Nephron (organoid): ENCODE results near the gene MSI2.

Source experiments
- H3K27ac Mint-ChIP-seq, 3 experiments: 2 replicates each; pipeline ENCODE4 v1.8.0; 2020; ENCODE audit warnings: mixed read lengths in 3 of 3, mild to moderate bottlenecking in 2 of 3, moderate library complexity in 1 of 3
- H3K27me3 Mint-ChIP-seq: 2 replicates; pipeline ENCODE4 v1.8.0; 2021; ENCODE audit warnings: low read depth, mild to moderate bottlenecking, moderate library complexity, mixed read lengths
- H3K36me3 Mint-ChIP-seq: 2 replicates; pipeline ENCODE4 v1.8.0; 2020; ENCODE audit warnings: low read depth, mixed read lengths
- H3K4me1 Mint-ChIP-seq: 2 replicates; pipeline ENCODE4 v1.8.0; 2020; ENCODE audit warnings: mixed read lengths
- H3K4me3 Mint-ChIP-seq, 3 experiments: 2 replicates each; pipeline ENCODE4 v1.8.0; 2020; ENCODE audit warnings: mild to moderate bottlenecking in 3 of 3, mixed read lengths in 3 of 3, moderate library complexity in 2 of 3
- H3K9me3 Mint-ChIP-seq: 2 replicates; pipeline ENCODE4 v1.8.0; 2020; ENCODE audit warnings: mixed read lengths
- CTCF ChIP-seq, 3 experiments: fragments of 200-600 bp; sonication (generic); IDR thresholded peaks; one replicate each; pipeline ENCODE4 v1.5.0; 2021; ENCODE audit warnings: antibody characterized with exemption in 3 of 3; ENCODE audit not compliant: unreplicated experiment in 3 of 3

Gene MSI2

GRCh38 chr17:57484826-57485565, 228.7 kb downstream of the MSI2 start:
- Mint-ChIP-seq H3K27me3 (peaks cover 98% of the 10 kb centered on the region), H3K4me3 (no peak overlapping the region), H3K36me3 (peaks cover 3% of the 10 kb centered on the region), H3K9me3 (no peaks in the 10 kb centered on the region), H3K27ac (peak overlapping the region; percentile 97 to 99 (median 98)), H3K4me1 (peaks cover 87% of the 10 kb centered on the region)
- TF ChIP-seq CTCF (IDR thresholded peaks at IDR 0.05; ENCODE audit: unreplicated experiment in 3 of 3): no peak

GRCh38 chr17:57485566-57485865, 229.2 kb downstream of the MSI2 start:
- TF ChIP-seq CTCF (IDR thresholded peaks at IDR 0.05; ENCODE audit: unreplicated experiment in 3 of 3): no peak
- peaks cover 97% of the 10 kb centered on the region for H3K27me3 Mint-ChIP-seq
- no peaks in the 10 kb centered on the region for H3K36me3 Mint-ChIP-seq
- H3K27ac Mint-ChIP-seq: peak overlapping the region; percentile 97 to 99 (median 98)
- H3K4me1 Mint-ChIP-seq: peaks cover 88% of the 10 kb centered on the region
- no peaks in the 10 kb centered on the region for H3K9me3 Mint-ChIP-seq
- peak overlapping the region in 1 of 3 experiments; percentile 74 for H3K4me3 Mint-ChIP-seq

GRCh38 chr17:57485916-57486881, 229.9 kb downstream of the MSI2 start:
- Mint-ChIP-seq H3K36me3 (no peaks in the 10 kb centered on the region), H3K9me3 (no peaks in the 10 kb centered on the region)

GRCh38 chr17:57486882-57487301, 230.6 kb downstream of the MSI2 start:
- peaks cover 96% of the 10 kb centered on the region for H3K27me3 Mint-ChIP-seq
- H3K4me1 Mint-ChIP-seq: peaks cover 88% of the 10 kb centered on the region
- H3K36me3 Mint-ChIP-seq: no peaks in the 10 kb centered on the region
- H3K4me3 Mint-ChIP-seq: peak overlapping the region; percentile 42 to 74 (median 73)
- peak overlapping the region; percentile 97 to 99 (median 98) for H3K27ac Mint-ChIP-seq
- TF ChIP-seq CTCF (IDR thresholded peaks at IDR 0.05; ENCODE audit: unreplicated experiment in 3 of 3): no peak
- H3K9me3 Mint-ChIP-seq: no peaks in the 10 kb centered on the region

More at GRCh38 chr17:57485916-57486881, 229.9 kb downstream of the MSI2 start:
- H3K4me3 Mint-ChIP-seq: peak overlapping the region; percentile 42 to 74 (median 73)
- TF ChIP-seq CTCF (IDR thresholded peaks at IDR 0.05; ENCODE audit: unreplicated experiment in 3 of 3): no peak
- peaks cover 88% of the 10 kb centered on the region for H3K4me1 Mint-ChIP-seq
- peak overlapping the region; percentile 97 to 99 (median 98) for H3K27ac Mint-ChIP-seq
- H3K27me3 Mint-ChIP-seq: peaks cover 96% of the 10 kb centered on the region

GRCh38 chr17:57487573-57487972, 231.2 kb downstream of the MSI2 start:
- TF ChIP-seq CTCF (IDR thresholded peaks at IDR 0.05; ENCODE audit: unreplicated experiment in 3 of 3): no peak
- Mint-ChIP-seq H3K4me1 (peaks cover 82% of the 10 kb centered on the region), H3K36me3 (no peaks in the 10 kb centered on the region), H3K9me3 (no peaks in the 10 kb centered on the region), H3K27me3 (peaks cover 96% of the 10 kb centered on the region), H3K4me3 (peak overlapping the region; percentile 30 to 68 (median 48)), H3K27ac (peak overlapping the region; percentile 97 to 99 (median 98))
